Testis (tissue), 2 donors: ENCODE data around the gene GNAO1.

Experiments used
- POLR2A ChIP-seq: fragments of 450-650 bp; IDR thresholded peaks from one replicate; pipeline ENCODE4 v1.6.1; 2017; ENCODE audit warnings: antibody characterized with exemption, mild to moderate bottlenecking, moderate library complexity
- TF ChIP-seq, protein P1 (sequence below), 3 experiments: fragments of 450-650 bp in 2 of 3; fragments of 200-600 bp in 1 of 3; sonication (generic) in 1 of 3; IDR thresholded peaks; one replicate each; pipeline ENCODE4 v1.5.1; 2016 to 2019; ENCODE audit warnings: antibody characterized with exemption in 3 of 3, mild to moderate bottlenecking in 2 of 3, moderate library complexity in 1 of 3

- no peak for TF ChIP-seq POLR2A
- TF ChIP-seq, protein P1, sequence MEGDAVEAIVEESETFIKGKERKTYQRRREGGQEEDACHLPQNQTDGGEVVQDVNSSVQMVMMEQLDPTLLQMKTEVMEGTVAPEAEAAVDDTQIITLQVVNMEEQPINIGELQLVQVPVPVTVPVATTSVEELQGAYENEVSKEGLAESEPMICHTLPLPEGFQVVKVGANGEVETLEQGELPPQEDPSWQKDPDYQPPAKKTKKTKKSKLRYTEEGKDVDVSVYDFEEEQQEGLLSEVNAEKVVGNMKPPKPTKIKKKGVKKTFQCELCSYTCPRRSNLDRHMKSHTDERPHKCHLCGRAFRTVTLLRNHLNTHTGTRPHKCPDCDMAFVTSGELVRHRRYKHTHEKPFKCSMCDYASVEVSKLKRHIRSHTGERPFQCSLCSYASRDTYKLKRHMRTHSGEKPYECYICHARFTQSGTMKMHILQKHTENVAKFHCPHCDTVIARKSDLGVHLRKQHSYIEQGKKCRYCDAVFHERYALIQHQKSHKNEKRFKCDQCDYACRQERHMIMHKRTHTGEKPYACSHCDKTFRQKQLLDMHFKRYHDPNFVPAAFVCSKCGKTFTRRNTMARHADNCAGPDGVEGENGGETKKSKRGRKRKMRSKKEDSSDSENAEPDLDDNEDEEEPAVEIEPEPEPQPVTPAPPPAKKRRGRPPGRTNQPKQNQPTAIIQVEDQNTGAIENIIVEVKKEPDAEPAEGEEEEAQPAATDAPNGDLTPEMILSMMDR (IDR thresholded peaks at IDR 0.05): no peak
Measured at GRCh38 chr16:56263711-56264608, 72.7 kb downstream of the GNAO1 start.
